Fibroblast of the conjunctiva (primary cell): Measurements from ENCODE around the gene MGAT2.
A peak's percentile ranks its signal among the peaks of the same experiment; 100 is the strongest.
"Not testable (repeated sequence)": the region's sequence is repeated elsewhere in the genome, so short reads cannot be mapped to it uniquely, and the experiment has no call there.

Source experiments
- DNase-seq: peaks from one replicate; pipeline ENCODE4 v3.0.0-alpha.2; 2010; ENCODE audit warnings: low read depth

MGAT2 gene

DNA sequence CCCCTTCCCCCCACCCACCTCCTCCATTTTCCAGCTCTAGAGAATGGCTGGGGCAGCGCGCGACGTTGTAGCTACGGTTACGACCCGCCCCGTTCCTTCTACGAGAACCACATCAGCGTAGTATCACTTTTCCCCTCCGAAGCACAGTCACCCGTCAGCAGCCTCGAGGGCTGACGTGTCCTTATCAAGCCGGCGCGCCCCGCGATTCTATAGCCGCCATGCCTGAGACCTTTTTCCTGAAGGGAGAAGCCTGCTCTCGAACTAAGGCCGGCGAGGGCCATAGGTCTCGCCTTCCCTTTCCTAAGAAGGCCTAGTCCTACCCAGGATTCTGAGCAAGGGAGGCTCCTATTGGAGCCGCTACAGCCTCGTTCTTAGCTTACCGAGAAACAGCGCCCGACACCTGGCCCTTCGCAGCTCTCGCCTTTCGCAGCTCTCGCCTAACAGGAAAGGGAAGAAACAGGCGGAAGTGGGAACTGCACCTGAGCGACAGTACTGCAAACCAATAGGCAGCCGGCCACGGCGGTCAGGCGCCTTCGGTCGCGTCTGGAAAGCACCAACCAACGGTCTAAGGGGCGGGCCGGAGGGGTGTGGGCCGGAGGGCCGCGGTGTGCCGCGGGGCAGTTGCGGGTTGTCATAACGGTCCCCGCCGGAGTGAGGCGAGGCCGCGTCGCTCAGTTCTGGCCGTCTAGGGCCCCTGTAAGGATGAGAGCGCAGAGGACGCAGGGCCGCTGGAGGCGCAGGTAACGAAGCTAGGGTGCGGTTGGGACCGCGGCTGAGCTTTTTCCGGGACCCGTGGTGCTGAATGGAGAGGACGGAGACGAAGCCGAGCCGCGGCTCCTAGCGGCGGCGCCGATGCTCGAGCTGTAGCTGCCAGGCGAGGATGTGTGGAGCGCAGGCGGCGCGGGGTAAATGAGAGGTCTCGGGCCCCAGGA lies at the start of gene MGAT2, which contains the start of gene RPL36AL:
Gene MGAT2 (plus strand): TSS at position 618 of the 932 bp plus-strand sequence. CDS start 470 bp downstream, outside the sequence.
Gene RPL36AL (minus strand): TSS at position 445 of the 932 bp plus-strand sequence. CDS start 1,522 bp downstream, outside the sequence.
- peak; percentile 97 for DNase-seq

GRCh38 chr14:49574038-49574437 lies 46.6 kb upstream of the MGAT2 start:
- no peak for DNase-seq

DNA sequence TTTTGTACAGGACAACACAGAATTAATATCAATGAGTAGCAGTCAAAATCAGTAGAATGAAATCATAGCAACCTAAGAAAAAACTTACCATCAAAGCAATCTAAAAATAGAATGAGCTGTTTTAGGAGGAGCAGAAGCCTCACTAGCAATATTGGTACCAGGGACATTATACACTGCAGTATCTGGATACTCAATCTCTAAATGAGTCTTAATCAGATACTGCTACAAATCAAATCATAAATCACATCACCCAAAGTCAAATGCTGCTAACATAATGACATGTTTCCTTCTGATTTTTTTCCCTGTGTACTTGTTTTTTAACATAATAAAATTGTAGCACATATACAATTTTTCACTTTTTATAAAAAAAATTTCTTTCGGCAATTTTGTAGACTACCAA lies 42.5 kb upstream of the MGAT2 start:
- DNase-seq, result no peak

DNA sequence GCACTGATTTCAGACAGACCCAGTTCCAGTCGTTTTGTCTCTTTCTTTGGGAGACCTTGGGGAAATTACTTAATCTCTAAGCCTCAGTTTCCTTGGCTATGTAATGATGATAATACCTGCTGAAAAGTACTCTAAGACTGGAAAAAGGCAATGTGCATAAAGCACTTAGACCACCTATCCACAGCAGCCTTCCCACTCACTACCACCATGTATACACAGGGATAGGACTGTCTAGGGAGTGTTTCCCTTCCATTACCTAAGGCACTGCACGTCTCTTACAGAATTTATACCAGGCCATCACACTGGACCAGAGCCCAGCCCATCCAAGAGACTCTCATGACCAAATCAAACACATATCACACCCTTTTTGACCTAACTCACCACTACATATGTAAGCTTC lies 40.8 kb upstream of the MGAT2 start:
- no peak for DNase-seq

DNA sequence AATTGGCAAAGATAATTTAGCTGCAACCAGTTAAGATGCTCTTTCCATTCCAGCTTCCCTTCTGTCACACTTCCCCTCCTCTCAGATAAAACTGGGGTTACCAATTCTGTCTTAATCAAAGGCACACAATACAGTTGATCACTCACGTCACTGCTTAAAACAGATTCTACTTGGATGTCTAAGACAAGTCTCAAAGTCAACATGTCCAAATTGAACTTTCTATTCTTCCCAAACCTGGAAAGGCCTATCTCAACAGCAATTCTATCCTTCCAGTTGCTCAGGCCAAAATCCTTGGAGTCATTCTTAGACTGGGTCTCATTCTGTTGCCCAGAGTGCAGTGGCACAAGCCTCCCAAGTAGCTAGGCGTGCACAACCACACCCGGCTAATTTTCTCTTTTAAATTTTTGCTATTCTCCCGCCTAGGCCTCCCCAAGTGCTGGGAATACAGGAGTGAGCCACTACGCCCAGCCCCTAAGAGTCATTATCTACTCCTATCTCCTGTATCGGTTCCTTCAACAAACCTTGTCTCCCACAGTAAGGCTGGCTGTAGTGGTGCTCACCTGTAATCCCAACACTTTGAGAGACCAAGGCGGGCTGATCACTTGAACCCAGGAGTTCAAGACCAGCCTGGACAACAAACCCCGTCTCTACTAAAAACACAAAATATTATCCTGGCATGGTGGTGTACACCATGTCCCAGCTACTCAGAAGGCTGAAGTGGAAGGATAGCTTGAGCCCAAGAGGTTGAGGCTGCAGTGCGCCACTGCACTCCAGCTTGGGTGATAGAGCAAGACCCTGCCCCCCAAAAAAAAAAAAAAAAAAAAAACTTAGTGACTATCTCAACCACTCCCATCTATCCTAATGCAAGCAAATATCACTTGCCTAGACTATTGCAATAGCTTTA lies 39.1 kb upstream of the MGAT2 start:
- no peak for DNase-seq

- no peak for DNase-seq
Measured at GRCh38 chr14:49582113-49582977, 38.3 kb upstream of the MGAT2 start.

DNA sequence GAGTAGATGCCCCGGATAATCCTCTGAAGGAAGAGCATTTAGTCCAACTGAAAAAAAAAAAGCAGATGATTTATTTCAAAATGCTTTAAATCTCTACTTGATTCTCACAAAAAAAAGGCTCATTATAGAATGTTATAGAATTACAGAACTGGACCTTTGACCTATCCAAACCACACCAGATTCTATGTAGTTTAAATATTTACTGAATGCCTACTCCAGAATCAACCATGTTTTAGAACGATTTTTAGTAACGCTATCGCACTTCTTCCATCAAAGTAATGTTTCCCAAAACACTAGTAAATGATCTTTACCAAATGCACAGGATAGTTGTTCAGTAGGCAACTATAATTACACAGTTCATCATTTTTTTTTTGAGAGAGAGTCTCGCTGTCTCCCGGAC lies 37.0 kb upstream of the MGAT2 start:
- no peak for DNase-seq

DNA sequence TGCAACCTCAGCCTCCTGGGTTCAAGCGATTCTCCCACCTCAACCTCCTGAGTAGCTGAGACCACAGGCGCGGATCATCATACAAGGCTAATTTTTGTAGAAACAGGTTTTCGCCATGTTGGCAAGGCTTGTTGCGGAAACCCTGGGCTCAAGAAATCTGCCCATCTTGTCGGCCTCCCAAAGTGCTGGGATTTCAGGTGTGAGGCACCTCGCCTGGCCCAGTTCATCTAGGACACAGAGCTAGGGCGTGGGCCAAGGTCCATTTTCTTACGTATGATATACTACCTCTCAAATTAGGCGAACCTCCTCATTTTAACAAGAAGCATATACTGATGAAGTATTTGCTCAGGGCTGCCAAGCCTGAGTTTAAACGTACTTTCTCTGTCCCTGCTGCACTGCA lies 36.5 kb upstream of the MGAT2 start:
- no peak for DNase-seq

DNA sequence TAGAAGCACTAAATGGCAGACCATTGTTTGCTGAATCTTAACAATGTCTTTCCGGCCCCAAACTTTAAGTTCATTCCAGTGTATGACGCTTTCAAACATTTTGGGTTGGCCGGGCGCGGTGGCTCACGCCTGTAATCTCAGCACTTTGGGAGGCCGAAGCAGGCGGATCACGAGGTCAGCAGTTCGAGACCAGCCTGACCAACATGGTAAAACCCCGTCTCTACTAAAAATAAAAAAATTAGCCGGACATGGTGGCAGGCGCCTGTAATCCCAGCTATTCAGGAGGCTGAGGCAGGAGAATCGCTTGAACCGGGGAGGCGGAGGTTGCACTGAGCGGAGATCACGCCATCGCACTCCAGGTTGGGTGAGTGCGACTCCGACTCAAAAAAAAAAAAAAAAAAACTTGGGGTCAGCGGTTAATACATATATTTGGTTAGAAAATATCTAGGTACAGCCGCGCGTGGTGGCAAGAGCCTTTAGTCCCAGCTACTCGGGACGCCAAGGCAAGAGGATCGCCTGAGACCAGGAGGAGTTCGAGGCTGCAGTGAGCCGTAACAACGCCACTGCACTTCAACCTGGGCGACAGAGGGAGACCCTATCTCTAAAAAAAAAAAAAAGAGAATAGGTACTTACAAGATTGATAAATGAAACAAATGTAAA lies 35.5 kb upstream of the MGAT2 start:
- DNase-seq, result not testable (repeated sequence)

GRCh38 chr14:49585803-49586672 lies 34.6 kb upstream of the MGAT2 start, which contains the start of gene RPS29:
TSS of gene RPS29 (minus strand) at chr14:49586380. CDS start at chr14:49586346, 34 bp downstream.
- peak; percentile 99 for DNase-seq

DNA sequence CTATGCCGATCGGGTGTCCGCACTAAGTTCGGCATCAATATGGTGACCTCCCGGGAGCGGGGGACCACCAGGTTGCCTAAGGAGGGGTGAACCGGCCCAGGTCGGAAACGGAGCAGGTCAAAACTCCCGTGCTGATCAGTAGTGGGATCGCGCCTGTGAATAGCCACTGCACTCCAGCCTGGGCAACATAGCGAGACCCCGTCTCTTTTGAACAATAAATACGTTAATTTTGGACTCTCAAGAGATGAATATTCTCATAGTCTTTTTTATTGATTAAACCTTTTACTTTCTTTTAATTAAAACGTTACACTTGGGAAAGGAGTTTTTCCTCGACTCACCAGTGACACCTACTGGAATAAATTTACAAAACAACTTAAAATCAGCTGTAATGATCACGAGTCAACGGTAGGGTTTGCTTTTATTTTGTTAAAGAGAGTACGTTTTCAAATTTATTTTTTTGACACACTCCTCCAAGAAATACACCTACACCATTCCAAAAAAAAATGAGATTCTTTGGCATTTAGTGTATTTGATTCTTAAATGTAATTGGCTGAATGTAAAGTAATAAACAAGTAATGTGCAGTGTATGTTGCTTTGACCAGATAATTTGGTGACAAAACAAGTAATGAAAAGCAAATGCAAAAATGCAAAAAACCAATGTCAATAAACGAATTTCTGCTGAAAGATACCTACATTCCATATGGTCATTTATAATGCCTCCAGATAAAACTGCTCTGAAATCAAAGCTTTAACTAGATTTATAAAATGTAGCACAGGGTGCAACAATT lies 33.7 kb upstream of the MGAT2 start:
- peak; percentile 62 for DNase-seq

GRCh38 chr14:49589387-49589786 lies 31.2 kb upstream of the MGAT2 start:
- DNase-seq, result no peak

GRCh38 chr14:49593016-49593415 lies 27.6 kb upstream of the MGAT2 start:
- no peak for DNase-seq

- no peak for DNase-seq
Measured at GRCh38 chr14:49594347-49595091, 26.1 kb upstream of the MGAT2 start.

GRCh38 chr14:49598189-49598484 lies 22.5 kb upstream of the MGAT2 start:
- no peak for DNase-seq

GRCh38 chr14:49598485-49599300 lies 21.9 kb upstream of the MGAT2 start, which contains the start of gene LRR1:
TSS of gene LRR1 (plus strand) at chr14:49598940. CDS start at chr14:49599021, 81 bp downstream.
- DNase-seq, result peak; percentile 60

GRCh38 chr14:49607583-49607982 lies 13.0 kb upstream of the MGAT2 start:
- no peak for DNase-seq

DNA sequence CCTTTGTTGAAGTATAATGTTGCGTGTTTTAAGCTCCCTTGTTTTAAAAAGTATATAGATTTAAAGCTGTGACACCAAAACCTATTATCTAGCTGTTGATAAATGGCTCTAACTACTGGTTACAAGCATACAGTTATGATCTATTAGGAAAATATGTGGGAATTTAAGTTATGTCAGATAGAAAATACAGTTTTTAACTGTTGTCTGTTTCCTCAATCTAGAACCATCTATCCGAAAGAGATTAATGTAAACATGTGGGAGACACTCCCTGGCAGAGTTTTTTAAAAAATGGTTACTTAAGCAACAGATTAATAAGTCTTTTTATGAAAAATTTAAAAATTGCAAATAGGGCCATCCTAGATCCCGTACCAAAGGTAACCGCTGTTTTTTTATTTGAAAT lies 8.3 kb upstream of the MGAT2 start:
- no peak for DNase-seq
